Neural progenitor cell (in vitro differentiated cells): ENCODE measurements around the gene ART5.

Experiments
- CTCF ChIP-seq: fragments of 200-600 bp; sonication (generic); IDR thresholded peaks from 2 replicates; pipeline ENCODE4 v1.5.1; 2017; ENCODE audit warnings: antibody characterized with exemption, mild to moderate bottlenecking
- EZH2 ChIP-seq: fragments of 200-600 bp; sonication (generic); IDR thresholded peaks from 2 replicates; pipeline ENCODE4 v1.6.1; 2017; ENCODE audit warnings: antibody characterized with exemption, mild to moderate bottlenecking, moderate library complexity
- EZH2phosphoT487 ChIP-seq: fragments of 200-600 bp; sonication (generic); IDR thresholded peaks from 2 replicates; pipeline ENCODE4 v1.6.1; 2017; ENCODE audit warnings: antibody characterized with exemption

DNA sequence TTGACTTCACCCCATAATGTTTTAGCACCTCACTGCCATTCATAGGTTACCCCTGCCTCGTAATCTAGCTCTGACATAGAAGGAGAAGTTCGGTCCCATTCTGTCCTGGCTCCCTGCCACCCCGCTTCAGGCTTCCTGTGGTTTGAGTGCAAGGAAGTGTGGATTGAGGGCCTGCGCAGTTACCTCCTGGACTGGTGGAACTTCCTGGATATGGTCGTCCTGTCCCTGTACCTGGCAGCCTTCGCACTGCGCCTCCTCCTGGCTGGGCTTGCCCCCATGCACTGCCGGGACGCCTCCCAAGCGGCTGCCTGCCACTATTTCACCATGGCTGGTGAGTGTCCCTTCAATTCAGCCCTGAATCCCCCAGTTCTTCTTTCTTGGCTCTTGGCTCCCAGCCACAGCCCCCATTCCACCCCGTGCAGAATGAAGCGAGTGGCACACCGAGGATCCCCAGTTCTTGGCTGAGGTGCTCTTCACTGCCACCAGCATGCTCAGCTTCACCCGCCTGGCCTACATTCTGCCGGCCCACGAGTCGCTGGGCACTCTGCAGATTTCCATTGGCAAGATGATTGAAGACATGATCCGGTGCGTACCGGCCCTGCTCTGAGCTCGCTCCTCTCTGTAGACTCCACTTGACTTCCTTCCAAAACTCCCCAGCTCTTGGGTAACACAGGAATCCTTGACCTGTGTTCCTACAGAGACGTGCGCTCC is 15.4 kb downstream of the ART5 start:
- TF ChIP-seq CTCF (no peak), EZH2 (no peak), EZH2phosphoT487 (no peak)
